Prostate gland (tissue), 2 donors: ENCODE measurements around the gene NUP85.

Source experiments
- CTCF ChIP-seq, 4 experiments: fragments of 200-600 bp in 2 of 4; fragments of 450-650 bp in 2 of 4; sonication (generic) in 2 of 4; IDR thresholded peaks; 1 replicate in 3 of 4; 2 replicates in 1 of 4; pipeline ENCODE4 v1.5.1; 2016 to 2019; ENCODE audit warnings: antibody characterized with exemption in 4 of 4, mild to moderate bottlenecking in 2 of 4, moderate library complexity in 2 of 4
- POLR2AphosphoS5 ChIP-seq: sonication (generic); formaldehyde crosslinking; IDR thresholded peaks from one replicate; pipeline ENCODE4 v1.6.1; 2017; ENCODE audit warnings: antibody characterized with exemption

GRCh38 chr17:75159196-75160031 lies 46.1 kb upstream of the NUP85 start:
- no peak for TF ChIP-seq CTCF (IDR thresholded peaks at IDR 0.05)
- TF ChIP-seq POLR2AphosphoS5, result no peak
